GM04503 (cell line): ENCODE results near the gene PGS1.

Experiments used
- DNase-seq: peaks from one replicate; pipeline ENCODE4 v3.0.0-alpha.2; 2012; ENCODE audit warnings: low read depth

The PGS1 gene

DNA sequence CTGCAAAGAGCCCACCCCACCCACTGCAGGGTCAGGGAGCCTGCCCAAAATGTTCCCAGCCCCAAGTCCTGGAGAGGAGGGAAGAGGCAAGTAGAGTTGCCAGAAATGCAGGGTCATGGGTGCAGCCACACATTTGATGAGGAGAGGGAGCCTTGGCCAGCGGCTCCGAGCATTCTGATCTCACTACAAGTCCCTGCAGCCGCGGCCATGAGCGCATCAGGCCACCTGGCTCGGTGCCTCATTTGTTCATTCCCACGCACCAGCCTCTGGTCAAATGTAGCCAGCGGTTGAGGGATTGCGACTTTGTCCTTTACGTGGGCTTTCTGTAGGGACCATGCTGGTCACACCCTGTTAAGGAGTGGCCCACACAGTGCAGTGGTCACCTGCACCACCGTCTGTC is 48.7 kb downstream of the PGS1 start:
- DNase-seq, result no peak

DNA sequence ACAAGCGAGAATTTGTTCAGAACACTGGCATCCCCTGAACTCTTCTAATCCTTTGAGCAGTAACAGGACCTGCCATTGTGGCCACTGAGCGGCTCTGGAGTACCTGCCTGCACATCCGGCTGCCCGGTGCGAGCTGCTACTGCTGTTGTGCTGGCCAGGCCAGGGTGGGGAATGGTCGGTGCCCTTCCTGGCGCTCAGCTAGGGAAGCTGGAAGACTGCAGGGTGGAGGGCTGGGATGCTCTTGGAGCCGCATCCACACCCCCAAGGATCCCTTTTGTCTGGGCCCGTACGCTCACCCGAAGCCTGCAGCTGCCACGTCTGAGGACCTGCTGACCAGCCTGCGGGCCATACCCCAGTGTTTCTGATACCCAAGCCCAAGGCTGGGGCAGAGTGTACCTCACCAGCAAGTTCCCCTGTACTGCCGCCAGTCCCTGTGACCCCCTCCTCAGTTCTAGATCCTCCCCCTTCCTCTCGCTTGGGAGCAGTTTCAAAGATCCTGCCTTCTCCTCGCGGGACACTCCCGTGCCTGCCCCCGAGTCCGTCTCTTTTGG is 49.7 kb downstream of the PGS1 start:
- no peak for DNase-seq

DNA sequence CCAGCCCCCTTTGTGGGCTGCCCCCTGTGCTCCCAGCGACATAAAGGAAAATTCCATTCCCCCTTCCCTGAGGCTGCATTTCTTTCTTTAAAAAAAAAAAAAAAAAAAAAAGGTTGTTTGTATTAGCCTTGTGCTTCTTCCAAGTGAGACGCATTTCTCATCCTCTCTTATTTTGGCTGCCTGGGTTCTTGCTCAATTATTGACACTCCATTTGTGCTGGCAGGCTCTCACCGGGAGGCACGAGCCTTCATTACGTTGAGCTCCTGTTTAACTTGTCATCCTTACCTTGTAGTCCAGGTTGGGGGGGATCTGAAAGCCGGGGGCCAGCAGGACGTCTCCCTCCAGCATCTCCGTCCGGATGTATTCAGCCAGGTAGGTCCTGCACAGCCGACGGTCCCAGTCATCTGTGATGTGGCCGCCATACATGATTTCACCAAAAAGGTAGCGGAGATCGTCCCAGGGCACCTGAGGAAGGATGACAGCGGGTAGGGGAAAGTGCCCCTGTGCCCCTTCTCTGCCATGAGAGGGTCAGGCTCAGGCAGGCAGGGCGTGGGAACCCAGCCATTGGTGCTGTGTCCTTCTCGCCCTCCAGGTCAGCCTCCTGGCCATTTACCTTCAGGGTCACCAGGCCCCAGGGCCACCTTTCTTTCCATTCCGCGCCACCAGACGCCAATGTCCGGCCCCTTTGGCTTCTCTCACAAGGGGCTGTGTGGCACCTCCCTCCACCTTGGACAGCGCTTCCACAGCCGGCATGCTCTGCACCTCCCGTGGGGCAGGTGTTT is 50.6 kb downstream of the PGS1 start:
- DNase-seq, result no peak

DNA sequence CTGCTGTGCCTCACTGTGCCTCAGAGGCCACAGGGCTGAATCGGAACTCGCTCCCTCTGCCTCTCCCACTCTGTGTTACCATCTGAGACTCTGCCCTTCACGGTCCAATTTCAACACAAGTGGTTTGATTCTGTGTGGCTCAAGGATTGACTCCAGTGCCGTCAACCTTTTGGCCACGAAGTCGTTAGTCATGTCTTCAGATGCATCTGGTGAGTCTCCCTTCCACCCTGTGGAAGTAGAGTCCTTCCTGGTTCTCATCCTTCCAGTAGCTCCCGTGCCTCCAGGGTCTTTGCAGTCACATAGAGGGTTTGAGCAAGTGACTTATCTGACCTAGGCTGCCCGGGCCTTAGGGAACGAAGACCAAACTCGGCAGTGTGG is 51.2 kb downstream of the PGS1 start:
- DNase-seq, result no peak

DNA sequence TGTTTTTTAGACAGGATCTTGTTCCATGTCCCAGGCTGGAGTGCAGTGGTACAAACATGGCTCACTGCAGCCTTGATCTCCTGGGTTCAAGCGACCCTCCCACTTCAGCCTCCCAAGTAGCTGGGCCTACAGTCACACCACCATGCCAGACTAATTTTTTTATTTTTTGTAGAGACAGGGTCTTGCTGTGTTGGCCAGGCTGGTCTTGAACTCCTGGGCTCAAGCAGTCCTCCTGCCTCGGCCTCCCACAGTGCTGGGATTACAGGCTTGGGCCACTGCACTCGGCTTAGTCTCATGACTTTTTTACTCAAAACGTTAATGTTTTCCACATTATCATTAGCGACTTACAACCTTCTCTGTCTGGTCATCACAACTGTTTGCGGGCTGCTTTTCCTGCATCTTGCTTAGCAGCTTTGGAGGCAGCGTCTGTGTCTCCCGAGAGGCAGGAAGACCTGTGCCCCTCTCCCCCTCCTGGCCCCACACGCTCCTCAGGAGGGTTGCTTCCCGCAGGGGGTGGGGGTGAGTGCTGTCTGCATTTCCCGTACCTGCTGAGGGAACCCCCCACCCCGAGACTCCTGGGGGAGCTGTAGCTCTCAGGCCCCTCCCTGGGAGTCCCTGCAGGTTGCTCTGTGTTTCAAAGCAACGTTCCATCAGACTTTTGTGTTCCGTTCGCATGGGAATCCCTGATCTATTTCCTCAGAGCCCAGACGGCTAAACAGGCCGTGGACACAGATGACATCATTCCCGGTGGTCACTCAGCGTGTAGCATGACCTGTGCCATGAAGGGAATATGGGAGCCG is 52.6 kb downstream of the PGS1 start:
- no peak for DNase-seq

DNA sequence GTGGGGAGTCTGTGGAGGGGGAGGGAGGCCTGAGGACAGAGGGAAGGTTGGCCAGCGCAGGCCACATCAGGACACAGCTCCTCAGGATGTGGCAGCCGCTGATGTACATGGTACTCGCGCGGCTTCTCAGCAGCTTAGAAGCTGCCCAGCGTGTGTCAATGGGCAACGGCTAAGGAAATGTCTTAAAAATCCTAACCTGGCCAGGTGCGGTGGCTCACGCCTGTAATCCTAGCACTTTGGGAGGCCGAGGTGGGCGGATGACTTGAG is 53.2 kb downstream of the PGS1 start:
- no peak for DNase-seq

DNA sequence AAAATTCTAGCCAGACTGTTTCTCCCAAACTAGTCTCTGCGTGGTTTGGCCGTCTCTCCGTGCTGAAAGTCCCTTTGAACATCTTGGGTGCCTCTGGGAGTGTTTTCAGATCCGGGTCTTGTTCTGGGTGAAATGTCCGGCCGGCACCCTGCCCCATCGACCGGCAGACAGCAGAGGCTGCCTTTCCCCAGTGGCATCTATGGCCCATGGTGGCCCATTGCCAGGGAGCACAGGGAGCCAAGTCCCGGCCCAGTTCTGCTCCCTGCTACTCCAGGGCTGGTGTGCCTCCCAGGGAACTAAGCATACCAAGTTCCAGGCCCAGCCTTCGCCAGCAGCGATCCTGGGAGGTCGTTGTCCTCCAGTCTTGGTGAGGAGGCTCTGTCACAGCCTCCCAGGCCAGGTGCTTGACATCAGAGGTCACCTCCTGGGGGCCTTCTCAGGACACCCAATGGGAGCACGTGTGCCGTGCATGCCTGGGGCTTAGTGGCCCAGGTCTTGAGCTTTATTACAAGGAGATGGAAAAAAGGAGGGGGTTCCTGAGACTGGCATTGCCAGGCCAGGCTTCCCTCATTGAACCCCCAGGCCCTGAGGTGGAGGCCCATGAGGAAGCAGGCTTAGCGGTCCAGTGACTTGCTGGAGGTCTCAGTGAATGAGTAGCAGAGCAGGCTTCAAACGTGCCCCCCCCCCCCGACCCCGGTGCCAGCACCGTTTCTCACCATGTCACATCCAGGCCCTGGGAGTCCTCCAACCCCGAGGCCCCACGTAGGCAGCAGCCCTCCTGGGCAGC is 54.0 kb downstream of the PGS1 start:
- DNase-seq, result no peak

DNA sequence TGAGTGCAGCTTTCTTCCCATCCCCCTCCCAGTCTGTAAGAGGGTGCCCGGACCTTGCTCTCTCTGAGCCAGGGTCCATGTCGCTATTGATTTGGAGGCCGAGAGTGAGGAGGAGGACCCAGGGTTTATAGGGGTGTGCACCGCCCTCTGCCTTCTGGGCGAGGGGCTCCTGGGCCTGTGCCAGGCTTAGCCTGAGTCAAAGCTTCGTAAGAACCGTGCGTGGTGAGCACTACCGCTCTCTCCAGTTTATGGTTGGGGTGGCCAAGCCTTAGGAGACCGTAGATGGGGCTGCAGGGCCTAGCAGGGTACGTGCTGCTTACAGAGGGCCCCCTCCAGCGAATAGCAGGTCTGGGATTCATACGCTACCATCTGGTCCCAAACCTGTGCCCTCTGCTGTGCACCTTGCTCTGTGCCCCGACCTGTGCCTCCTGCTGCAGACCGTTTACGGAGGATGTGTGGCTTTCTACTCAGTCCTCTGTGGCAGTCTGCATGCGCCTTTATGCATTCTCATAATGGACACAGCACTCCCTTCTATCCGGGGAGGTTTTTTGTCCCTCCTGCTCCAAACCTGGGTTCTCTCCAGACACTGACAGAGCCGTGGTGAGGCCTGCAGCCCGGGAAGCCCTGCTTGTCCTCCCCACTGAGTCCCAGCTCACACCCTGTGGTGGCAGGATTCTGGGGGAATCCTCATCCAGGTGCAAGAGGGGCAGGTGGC is 54.7 kb downstream of the PGS1 start:
- DNase-seq, result no peak

DNA sequence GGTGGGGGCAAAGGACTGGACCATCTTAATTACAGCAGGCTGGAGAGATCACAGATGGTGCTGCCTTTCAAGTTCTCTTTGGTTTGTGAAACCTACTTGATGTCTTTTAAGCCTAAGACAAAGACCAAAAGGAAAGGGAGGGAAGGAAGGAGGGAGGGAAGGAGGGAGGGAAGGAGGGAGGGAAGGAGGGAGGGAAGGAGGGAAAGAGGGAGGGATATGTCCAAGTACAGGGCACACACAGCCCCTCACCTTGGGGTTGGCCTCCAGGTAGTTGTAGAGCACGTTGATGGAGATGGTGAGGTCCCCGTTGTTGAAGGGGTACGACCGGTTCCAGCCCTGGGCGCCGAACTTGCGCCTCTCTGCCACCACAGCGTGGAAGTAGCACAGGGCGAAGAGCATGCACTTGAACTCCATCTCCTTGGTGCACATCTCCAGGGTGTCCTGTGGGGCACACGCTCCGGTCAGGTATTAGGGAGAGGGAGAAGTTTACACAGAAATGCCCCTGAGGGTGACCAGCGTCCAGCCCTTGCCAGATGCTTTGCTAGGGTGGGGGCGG is 55.4 kb downstream of the PGS1 start:
- DNase-seq, result no peak

DNA sequence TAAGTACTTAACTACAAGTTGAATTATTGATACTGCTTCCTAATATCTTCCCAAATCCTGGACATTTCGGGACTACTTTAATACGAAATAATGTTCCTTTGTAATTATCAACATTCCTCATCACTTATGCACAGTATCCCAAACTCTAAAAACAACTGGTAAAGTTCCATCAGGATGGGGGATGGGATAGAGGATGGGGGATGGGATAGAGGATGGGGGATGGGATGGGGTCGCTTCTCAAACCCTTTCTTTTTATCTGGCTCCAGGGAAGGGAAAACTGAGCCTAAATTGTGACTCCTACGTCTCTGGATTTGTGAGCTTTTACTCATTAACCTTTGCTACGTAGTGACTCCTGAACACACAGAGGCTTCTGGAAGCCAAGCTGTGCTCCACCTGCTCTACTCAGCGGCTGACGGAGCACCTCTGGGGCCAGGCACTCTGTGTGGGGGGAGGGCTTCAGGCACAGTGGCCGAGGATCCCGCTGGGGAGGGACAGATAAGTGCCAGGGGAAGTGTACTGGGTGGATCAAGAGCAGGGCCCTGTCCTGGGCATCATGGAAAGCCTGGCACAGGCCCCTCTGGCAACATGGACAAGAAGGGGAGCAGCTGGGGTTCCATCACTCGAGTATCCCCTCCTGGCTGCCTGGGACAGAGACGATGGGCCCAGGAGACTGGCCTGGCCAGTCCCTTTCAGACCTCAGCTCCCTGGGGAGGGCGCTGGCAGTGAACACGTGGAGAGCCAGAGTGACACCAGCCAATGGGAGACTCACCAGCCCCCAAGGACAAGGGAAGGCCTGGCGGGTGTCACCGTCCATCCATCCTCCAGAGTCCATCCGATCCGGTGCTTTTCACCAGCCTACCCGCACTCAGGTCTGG is 56.2 kb downstream of the PGS1 start:
- no peak for DNase-seq

DNA sequence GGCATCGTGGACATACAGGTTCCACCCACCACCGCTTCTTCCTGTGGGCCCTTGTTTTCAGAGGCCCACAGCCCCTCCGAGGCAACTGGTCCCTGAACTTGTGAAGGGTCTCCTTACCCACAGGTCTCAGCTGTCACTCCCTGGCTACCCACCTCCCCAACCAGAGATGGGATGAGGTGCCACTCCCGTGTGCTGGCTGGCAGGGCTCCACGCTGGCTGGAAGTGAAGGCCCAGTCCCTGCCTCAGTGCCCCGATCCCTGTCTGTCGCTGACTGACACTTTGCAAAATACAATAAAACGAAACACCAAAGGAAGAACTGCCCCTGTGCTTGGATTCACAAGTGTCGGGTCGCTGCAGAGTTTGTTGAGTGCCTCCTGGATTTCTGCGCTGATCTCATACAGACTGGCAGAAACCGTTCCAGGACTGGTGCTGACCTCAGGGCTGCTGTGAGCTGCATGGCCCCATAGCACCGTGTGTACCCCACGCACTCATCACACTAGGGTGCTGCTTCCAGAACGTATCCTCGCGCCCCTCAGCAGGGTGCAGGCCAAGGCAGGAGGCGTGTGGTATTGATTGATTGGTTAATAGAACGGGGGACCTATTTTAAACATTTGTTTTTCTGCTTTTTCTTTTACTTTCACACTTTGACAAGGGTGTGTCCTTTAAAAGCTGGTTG is 57.0 kb downstream of the PGS1 start:
- no peak for DNase-seq

DNA sequence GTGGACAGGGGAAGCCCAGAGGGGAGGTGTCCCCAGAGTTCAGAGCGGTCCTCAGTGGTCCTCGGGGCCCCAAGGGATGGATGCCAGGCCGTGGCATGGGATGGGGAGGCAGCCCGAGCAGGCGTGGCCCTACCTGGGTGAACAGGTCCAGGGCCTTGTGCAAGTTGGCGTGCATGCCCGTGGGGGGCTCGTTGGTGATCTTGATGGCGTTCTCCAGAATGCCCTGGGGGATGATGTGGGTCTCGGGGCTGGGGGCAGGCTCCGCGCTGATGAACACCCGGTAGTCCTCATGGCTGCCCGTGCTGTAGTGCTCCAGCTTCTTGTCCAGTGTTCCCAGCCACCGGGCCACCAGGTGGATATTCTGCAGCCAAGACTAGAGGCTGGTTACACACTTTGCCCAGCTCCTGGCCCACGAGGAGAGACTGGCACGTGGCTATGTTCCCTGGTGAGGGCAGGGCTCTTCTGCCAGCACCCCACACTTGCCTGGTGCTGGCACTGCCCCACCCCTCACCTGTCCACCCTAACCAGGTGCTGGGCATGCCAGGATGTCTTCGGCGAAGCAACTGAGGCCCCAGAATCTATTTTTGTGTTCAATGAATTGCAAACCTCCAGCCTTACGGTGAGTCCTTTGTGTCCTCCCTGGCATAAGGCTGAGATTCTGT is 59.2 kb downstream of the PGS1 start:
- DNase-seq, result no peak

DNA sequence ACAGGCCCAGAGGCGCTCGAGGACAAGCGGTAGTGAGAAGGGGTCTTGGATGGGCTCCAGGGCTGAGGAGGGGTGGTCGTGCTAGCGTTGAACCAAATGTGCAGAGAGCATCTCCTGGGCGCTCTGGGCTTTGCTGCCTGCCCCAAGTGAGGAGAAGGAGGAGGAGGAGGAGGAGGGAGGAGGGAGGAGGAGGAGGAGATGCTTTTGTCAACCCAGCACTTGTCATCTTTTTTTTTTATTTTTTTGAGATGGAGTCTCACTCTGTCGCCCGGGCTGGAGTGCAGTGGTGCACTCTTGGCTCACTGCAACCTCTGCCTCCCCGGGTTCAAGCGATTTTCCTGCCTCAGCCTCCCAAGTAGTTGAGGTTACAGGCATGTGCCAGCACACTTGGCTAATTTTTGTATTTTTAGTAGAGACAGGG is 59.8 kb downstream of the PGS1 start:
- DNase-seq, result no peak

DNA sequence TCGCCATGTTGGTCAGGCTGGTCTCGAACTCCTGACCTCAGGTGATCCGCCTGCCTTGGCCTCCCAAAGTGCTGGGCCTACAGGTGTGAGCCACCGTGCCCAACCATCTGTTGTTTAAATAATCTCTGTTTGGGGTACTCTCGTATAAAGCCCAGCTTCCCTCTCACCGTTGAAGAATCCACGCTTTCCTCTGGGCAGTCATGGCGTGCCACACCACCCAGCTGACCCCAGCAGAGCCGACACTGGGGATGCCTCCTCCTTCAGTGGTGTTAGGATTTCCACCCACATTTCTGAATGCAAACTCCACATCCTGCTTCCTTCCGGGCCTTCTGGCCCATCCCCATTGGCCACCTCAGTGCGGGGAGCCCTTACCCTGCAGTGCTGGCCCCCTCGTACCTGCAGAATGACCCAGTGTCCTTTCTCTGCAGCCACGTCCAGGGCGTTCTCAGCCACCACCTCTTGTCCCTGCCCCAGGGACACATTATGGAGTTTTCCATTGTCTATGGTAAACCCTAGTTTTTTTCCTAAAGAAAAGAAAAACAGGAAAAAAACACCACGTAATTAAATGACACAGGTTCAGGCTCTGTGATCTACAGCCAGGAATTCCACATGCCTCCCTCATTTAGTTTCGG is 60.4 kb downstream of the PGS1 start:
- no peak for DNase-seq

DNA sequence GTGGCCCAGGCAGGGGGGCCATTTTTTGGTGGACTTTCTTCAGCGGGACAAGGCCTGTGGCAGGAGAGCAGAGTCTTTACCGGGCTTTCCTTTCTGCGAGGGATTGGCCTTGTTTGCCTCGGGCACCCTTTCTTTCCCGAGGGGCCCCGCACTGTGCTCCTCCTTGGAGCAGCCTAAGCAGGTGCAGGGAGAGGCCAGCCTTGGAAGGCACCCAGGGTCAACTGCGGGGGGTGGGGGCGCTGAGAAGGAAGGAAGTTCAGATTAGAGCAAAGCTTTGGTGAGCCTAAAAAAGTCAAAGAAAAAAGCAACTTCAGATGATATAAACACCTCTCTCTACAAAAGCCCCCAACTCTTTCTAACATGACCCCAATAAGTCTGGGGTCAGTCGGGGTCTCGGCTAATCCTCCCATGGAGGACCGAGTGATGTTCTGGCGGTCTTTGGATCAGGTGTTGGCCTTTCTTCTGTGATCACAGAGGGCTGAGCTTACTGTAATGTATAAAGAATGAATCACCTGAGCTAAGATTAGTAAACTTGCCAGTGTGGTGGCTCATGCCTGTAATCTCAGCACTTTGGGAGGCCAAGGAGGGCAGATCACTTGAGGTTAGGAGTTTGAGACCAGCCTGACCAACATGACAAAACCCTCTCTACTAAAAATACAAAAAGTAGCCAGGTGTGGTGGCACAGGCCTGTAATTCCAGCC is 63.0 kb downstream of the PGS1 start:
- DNase-seq, result no peak

DNA sequence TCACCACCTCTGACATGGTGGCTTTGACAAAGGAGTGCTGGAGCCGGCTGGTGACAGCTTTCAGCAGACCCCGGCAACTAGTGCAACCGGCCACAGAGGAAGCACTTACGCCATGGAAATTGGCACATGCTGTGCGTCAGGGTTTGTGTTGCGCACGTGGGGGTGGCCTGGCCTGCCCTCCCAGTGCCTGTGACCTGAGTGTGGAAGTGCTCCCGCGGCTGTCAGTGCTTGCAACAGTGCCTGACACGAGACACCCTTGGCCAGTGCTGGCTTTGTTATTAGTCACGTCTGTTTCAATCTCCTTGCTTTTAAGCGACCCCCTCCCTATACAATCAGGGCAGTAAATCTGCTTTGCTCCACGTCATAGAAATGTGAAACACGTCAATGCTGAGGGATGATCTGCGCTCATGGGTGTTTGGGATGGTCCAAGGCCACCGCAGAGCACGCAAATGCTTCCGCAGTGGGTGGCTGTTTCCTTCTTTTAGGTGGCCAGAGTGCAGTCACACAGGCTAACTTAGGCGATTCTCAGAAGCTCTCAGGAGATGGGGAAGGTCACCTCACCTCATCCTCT is 64.3 kb downstream of the PGS1 start:
- DNase-seq, result peak; percentile 5

DNA sequence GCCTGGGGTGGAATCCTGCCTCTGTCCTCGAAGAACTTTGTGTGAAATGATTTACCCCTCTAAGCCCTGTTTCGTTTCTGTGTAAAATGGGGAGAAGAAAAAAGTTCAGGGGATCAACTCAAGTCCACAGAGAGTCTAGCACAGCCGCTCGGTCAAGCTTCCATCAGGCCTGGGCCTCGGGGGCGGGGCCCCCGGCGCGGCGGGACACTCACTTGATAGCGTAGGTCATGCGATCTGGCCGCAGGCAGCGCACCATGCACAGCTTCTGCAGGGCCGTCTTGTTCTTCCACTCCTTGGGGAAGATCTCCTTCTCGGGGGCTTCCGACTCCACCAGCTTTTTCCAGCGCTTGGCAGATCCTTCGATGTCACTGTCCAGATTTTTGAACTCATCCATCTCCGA is 65.9 kb downstream of the PGS1 start:
- no peak for DNase-seq

DNA sequence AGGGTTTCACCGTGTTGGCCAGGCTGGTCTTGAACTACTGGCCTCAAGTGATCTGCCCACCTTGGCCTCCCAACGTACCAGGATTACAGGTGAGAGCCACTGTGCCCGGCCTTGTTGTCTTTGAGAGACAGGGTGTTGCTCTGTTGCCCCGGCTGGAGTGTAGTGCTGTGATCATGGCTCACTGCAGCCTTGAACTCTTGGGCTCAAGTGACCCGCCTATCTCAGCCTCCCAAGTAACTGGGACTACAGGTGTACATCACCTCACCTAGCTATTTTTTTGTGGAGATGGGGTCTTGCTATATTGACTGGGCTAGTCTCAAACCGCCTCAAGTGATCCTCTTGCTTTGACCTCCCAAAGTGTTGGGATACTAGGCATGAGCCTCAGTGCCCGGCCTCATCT is 68.4 kb downstream of the PGS1 start:
- no peak for DNase-seq
